Vagina (tissue), 2 donors: ENCODE data around the gene TBX15. TPM values are rescaled to one million over a fixed set of nuclear protein-coding genes. Genes with fewer than 3 reads are reported as not detected.

Experiments
- DNase-seq, 2 donors: peaks; one replicate each; pipeline ENCODE4 v3.0.0-alpha.2; 2017; ENCODE audit errors: extremely low spot score in 2 of 2
- H3K27ac ChIP-seq: fragments of 200-600 bp; sonication (generic); one replicate; pipeline ENCODE4 v1.5.1; 2019
- H3K27me3 ChIP-seq: fragments of 200-600 bp; sonication (generic); one replicate; pipeline ENCODE4 v1.5.1; 2019
- H3K36me3 ChIP-seq, 2 donors: fragments of 200-600 bp; sonication (generic); one replicate each; pipeline ENCODE4 v1.5.1; 2017 to 2019
- H3K4me1 ChIP-seq: fragments of 200-600 bp; sonication (generic); one replicate; pipeline ENCODE4 v1.5.1; 2019
- H3K4me3 ChIP-seq, 2 donors: fragments of 200-600 bp; sonication (generic); 1 replicate in 1 of 2; 2 replicates in 1 of 2; pipeline ENCODE4 v1.5.1; 2016 to 2019
- H3K9me3 ChIP-seq: fragments of 200-600 bp; sonication (generic); one replicate; pipeline ENCODE4 v1.5.1; 2019
- POLR2A ChIP-seq, 2 donors: fragments of 450-650 bp; IDR thresholded peaks; one replicate each; pipeline ENCODE4 v1.6.1; 2017; ENCODE audit warnings: antibody characterized with exemption in 2 of 2, mild to moderate bottlenecking in 2 of 2, moderate library complexity in 2 of 2
- POLR2AphosphoS5 ChIP-seq, 2 donors: sonication (generic); formaldehyde crosslinking; IDR thresholded peaks; one replicate each; pipeline ENCODE4 v1.9.0; 2017; ENCODE audit warnings: antibody characterized with exemption in 2 of 2, mild to moderate bottlenecking in 2 of 2, low read depth in 1 of 2; ENCODE audit not compliant: insufficient read depth in 1 of 2
- intact Hi-C: fragments of 100-400 bp; cut with DNase I; formaldehyde crosslinking; loops from one replicate; pipeline ENCODE4 v1.15.1; 2023
- total RNA-seq: library from RNA; depleted of rRNA; stranded (reverse); fragments of >200 nt; gene quantifications from one replicate; pipeline ENCODE4 v1.2.3, GENCODE V29; 2016
- TF ChIP-seq, protein P1 (sequence below), 3 experiments: fragments of 450-650 bp in 2 of 3; fragments of 200-600 bp in 1 of 3; sonication (generic) in 1 of 3; IDR thresholded peaks; one replicate each; pipeline ENCODE4 v1.5.1; 2017 to 2019; ENCODE audit warnings: antibody characterized with exemption in 3 of 3, mild to moderate bottlenecking in 2 of 3, moderate library complexity in 2 of 3

The TBX15 gene
- total RNA-seq, 1 donor from 2014 or later = 0.98 TPM

DNA sequence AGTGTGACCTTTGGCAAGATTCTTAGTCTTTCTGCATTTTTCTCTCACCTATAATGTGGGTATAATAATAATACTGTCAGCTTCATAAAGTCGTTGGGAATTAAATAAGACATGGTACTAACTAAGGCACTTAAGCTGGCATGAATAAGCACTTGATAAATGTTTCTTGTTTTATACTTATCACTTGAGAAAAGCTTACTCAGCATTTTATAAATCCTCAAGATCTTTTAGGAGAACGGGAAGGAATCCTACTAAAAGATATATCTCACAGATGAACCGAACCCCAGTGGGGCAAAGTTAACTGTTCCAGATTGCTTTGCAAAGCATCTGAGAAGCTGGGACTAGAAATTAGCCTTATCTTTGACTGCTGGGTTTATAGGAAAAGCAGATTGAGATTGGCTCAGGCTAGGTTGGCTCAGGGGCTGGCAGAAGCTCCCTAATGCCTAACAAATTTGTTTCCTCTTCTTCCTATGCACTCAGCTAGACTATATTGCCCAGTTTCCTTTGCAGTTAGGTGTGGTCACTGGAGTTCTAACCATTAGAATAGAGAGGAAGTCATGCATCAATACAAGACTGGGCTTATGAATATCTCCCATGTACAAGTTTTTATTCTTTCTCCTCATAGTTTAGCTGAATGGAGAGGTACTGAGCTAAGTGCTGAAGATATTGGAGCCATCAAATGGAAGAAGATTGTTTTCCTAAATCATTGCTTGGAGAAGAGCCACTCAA is 110.3 kb downstream of the TBX15 start:
- Histone ChIP-seq H3K27me3 (no peaks in the 10 kb centered on the region), H3K4me3 (no peak overlapping the region), H3K9me3 (no peaks in the 10 kb centered on the region), H3K27ac (no peak overlapping the region), H3K36me3 (no peaks in the 10 kb centered on the region), H3K4me1 (no peaks in the 10 kb centered on the region)
- intact Hi-C loops = no loop called here
- no peak for DNase-seq
- TF ChIP-seq, protein P1, sequence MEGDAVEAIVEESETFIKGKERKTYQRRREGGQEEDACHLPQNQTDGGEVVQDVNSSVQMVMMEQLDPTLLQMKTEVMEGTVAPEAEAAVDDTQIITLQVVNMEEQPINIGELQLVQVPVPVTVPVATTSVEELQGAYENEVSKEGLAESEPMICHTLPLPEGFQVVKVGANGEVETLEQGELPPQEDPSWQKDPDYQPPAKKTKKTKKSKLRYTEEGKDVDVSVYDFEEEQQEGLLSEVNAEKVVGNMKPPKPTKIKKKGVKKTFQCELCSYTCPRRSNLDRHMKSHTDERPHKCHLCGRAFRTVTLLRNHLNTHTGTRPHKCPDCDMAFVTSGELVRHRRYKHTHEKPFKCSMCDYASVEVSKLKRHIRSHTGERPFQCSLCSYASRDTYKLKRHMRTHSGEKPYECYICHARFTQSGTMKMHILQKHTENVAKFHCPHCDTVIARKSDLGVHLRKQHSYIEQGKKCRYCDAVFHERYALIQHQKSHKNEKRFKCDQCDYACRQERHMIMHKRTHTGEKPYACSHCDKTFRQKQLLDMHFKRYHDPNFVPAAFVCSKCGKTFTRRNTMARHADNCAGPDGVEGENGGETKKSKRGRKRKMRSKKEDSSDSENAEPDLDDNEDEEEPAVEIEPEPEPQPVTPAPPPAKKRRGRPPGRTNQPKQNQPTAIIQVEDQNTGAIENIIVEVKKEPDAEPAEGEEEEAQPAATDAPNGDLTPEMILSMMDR (IDR thresholded peaks at IDR 0.05) = no peak
- no peak for TF ChIP-seq POLR2A (IDR thresholded peaks at IDR 0.05)
- TF ChIP-seq POLR2AphosphoS5 (IDR thresholded peaks at IDR 0.05; ENCODE audit: insufficient read depth in 1 of 2, low read depth in 1 of 2) = no peak

DNA sequence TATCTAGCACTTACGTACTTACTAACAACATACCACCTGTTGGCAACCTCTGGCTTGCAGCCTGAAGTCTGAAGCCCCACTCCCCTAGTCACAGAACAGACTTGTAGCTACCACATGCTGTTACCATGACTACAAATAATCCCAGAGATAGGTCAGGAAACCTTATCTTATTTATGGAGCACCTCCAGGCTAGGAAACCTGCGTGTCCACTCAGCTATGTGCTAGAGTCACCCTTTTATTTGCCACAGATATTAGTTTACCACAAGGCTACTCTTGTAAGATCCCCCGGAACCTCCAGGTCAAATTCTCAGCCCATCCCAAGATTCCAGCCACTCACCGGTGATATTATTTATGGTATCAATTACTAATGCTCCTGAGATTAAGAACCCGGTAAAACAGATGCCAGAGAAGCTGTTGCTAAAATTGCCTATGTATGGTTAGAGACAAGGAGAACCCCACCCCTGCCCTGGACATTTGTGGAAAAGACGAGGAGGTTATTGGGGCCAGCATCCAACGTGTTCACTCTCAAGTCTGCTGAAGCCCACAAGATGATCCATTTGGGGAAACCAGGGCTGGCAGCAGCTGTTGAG is 116.5 kb downstream of the TBX15 start:
- H3K9me3 ChIP-seq = no peaks in the 10 kb centered on the region
- DNase-seq = no peak
- intact Hi-C loops = no loop called here
- no peaks in the 10 kb centered on the region for H3K36me3 ChIP-seq
- no peaks in the 10 kb centered on the region for H3K27me3 ChIP-seq
- H3K4me1 ChIP-seq = no peaks in the 10 kb centered on the region
- TF ChIP-seq, protein P1 (IDR thresholded peaks at IDR 0.05) = no peak
- TF ChIP-seq POLR2AphosphoS5 (IDR thresholded peaks at IDR 0.05; ENCODE audit: insufficient read depth in 1 of 2, low read depth in 1 of 2) (no peak), POLR2A (IDR thresholded peaks at IDR 0.05) (no peak)
- no peak overlapping the region for H3K27ac ChIP-seq
- H3K4me3 ChIP-seq = no peak overlapping the region

DNA sequence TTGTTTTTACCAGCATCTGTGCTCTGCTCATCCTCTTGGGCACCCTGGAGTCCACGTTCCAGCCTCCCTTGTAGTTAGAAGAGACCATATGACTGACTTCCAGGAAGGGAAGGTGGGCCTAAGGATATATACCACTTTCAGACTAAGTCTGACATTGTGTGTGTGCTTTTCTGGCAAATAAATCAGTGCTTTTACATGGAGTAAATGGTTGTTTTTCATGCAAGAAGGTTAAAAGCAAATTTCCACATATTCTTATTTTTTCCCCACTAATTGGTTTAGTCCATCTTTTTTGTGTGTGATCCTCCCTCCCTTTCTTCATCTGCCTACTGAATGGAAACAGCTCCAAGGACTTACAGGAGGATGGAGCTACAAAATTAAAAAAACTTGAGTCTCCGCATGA is 119.8 kb downstream of the TBX15 start:
- TF ChIP-seq POLR2A (IDR thresholded peaks at IDR 0.05) (no peak), POLR2AphosphoS5 (IDR thresholded peaks at IDR 0.05; ENCODE audit: insufficient read depth in 1 of 2, low read depth in 1 of 2) (no peak)
- TF ChIP-seq, protein P1 (IDR thresholded peaks at IDR 0.05) = no peak
- H3K9me3 ChIP-seq = no peaks in the 10 kb centered on the region
- intact Hi-C loops = no loop called here

DNA sequence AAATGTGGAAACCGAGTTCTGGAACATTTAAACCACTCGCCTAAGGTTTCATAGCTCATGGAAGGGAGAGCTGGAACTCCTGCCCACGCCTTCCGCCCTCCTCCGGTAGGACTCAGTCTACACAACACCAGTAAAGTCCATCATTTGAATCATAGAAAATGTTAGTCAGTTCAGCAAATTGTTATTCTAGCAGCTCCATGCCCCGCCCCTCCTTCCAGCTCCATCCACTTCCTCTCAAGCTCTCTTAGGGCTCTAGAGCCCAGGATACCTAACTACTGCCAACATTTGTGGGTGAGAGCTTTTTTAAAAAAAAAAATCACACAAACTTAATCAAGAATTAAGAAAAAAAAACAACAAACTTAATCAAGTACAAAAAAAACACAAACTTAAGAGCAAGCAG is 121.8 kb downstream of the TBX15 start:
- TF ChIP-seq POLR2A (IDR thresholded peaks at IDR 0.05) (no peak), POLR2AphosphoS5 (IDR thresholded peaks at IDR 0.05; ENCODE audit: insufficient read depth in 1 of 2, low read depth in 1 of 2) (no peak)
- TF ChIP-seq, protein P1 (IDR thresholded peaks at IDR 0.05) = no peak
- H3K4me3 ChIP-seq = no peak overlapping the region
- H3K27me3 ChIP-seq = no peaks in the 10 kb centered on the region
- H3K36me3 ChIP-seq = no peaks in the 10 kb centered on the region
- no peaks in the 10 kb centered on the region for H3K9me3 ChIP-seq
- no peak for DNase-seq
- intact Hi-C loops = no loop called here
- no peaks in the 10 kb centered on the region for H3K4me1 ChIP-seq
- no peak overlapping the region for H3K27ac ChIP-seq

More for the DNA sequence above, 119.8 kb downstream of the TBX15 start:
- no peak overlapping the region for H3K4me3 ChIP-seq
- H3K27me3 ChIP-seq = no peaks in the 10 kb centered on the region
- no peaks in the 10 kb centered on the region for H3K36me3 ChIP-seq
- DNase-seq = no peak
- H3K27ac ChIP-seq = no peak overlapping the region
- no peaks in the 10 kb centered on the region for H3K4me1 ChIP-seq

DNA sequence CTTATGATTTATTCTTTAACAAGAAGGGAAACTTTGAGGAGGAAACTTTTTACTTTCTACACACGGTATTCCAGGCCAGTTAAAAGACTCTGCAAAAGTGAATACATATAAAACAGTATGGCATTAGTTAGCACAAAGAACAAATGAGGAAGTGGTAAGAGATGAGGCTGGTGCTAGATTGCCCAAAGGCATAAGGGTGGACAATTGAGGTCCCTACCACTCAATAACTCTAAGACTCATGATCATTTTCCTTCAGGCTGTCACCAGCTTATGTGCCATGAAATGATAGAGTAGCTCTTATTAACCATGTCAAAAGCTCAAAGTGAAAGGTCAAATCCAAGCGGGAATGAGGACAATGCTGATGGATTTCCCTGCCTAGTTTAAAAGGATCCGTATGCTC is 124.5 kb downstream of the TBX15 start:
- Histone ChIP-seq H3K27ac (no peak overlapping the region), H3K27me3 (no peaks in the 10 kb centered on the region), H3K36me3 (no peaks in the 10 kb centered on the region), H3K4me1 (no peaks in the 10 kb centered on the region), H3K4me3 (no peak overlapping the region), H3K9me3 (no peaks in the 10 kb centered on the region)
- TF ChIP-seq POLR2AphosphoS5 (IDR thresholded peaks at IDR 0.05; ENCODE audit: insufficient read depth in 1 of 2, low read depth in 1 of 2) = no peak
- TF ChIP-seq, protein P1 (IDR thresholded peaks at IDR 0.05) = no peak
- TF ChIP-seq POLR2A (IDR thresholded peaks at IDR 0.05) = no peak
- intact Hi-C loops = no loop called here
- no peak for DNase-seq
